Suprapubic skin (tissue), 4 donors: ENCODE results near the gene AHNAK.
"Not testable (repeated sequence)": the region's sequence is repeated elsewhere in the genome, so short reads cannot be mapped to it uniquely, and the experiment has no call there.

ENCODE experiments used
- EP300 ChIP-seq: sonication (generic); formaldehyde crosslinking; IDR thresholded peaks from one replicate; pipeline ENCODE4 v1.6.1; 2017; ENCODE audit warnings: antibody characterized with exemption
- POLR2A ChIP-seq, 2 donors: fragments of 450-650 bp; IDR thresholded peaks; one replicate each; pipeline ENCODE4 v1.6.1; 2017; ENCODE audit warnings: antibody characterized with exemption in 2 of 2, mild to moderate bottlenecking in 2 of 2, moderate library complexity in 2 of 2
- POLR2AphosphoS5 ChIP-seq, 3 donors: sonication (generic); formaldehyde crosslinking; IDR thresholded peaks; one replicate each; pipeline ENCODE4 v1.6.1; 2017; ENCODE audit warnings: antibody characterized with exemption in 3 of 3
- TF ChIP-seq, protein P1 (sequence below), 2 donors: fragments of 200-600 bp in 1 of 2; fragments of 450-650 bp in 1 of 2; sonication (generic) in 1 of 2; IDR thresholded peaks; one replicate each; pipeline ENCODE4 v1.5.1; 2016 to 2019; ENCODE audit warnings: antibody characterized with exemption in 2 of 2, mild to moderate bottlenecking in 1 of 2, moderate library complexity in 1 of 2

- TF ChIP-seq, protein P1, sequence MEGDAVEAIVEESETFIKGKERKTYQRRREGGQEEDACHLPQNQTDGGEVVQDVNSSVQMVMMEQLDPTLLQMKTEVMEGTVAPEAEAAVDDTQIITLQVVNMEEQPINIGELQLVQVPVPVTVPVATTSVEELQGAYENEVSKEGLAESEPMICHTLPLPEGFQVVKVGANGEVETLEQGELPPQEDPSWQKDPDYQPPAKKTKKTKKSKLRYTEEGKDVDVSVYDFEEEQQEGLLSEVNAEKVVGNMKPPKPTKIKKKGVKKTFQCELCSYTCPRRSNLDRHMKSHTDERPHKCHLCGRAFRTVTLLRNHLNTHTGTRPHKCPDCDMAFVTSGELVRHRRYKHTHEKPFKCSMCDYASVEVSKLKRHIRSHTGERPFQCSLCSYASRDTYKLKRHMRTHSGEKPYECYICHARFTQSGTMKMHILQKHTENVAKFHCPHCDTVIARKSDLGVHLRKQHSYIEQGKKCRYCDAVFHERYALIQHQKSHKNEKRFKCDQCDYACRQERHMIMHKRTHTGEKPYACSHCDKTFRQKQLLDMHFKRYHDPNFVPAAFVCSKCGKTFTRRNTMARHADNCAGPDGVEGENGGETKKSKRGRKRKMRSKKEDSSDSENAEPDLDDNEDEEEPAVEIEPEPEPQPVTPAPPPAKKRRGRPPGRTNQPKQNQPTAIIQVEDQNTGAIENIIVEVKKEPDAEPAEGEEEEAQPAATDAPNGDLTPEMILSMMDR (IDR thresholded peaks at IDR 0.05), result not testable (repeated sequence)
- not testable (repeated sequence) for TF ChIP-seq POLR2AphosphoS5 (IDR thresholded peaks at IDR 0.05); EP300; POLR2A (IDR thresholded peaks at IDR 0.05)
Observed at GRCh38 chr11:62581735-62582134, 35.1 kb upstream of the AHNAK start.
